NCI-H226 (cell line): Measurements from ENCODE around the gene ACTR1A.
A peak's percentile ranks its signal among the peaks of the same experiment; 100 is the strongest.
"Not testable (repeated sequence)": the region's sequence is repeated elsewhere in the genome, so short reads cannot be mapped to it uniquely, and the experiment has no call there.

ENCODE experiments used
- DNase-seq: peaks from one replicate; pipeline ENCODE4 v3.0.0-alpha.2; 2015

ACTR1A gene

GRCh38 chr10:102514487-102515311 lies 12.2 kb upstream of the ACTR1A start:
- DNase-seq: no peak

DNA sequence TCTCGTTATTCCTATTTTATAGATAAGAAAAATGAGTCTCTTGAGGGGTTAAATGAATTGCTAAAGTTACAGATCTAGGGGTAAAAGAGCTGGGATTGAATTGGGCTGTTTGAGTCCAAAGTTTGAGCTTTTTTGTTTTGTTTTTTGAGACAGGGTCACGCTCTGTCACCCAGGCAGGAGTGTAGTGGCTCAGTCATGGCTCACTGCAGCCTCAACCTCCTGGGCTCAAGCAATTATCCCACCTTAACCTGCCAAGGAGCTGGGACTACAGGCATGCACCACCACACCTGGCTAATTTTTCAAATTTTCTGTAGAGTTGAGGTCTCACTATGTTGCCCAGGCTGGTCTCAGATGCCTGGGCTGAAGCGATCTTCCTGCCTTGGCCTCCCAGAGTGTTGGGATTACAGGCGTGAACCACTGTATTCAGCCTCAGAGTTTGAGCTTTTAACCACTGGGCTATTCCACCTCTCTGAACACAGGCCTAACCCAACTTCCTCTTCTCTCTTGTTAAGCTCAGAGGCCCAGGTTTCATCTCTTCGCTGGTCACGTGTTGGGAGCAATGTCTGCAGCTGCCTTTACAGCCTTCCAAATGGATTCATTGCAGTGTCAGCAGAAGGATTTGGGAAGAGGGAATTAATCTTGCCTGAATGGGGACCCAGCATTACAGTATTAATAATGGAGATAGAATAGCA lies 9.2 kb upstream of the ACTR1A start:
- no peak for DNase-seq

DNA sequence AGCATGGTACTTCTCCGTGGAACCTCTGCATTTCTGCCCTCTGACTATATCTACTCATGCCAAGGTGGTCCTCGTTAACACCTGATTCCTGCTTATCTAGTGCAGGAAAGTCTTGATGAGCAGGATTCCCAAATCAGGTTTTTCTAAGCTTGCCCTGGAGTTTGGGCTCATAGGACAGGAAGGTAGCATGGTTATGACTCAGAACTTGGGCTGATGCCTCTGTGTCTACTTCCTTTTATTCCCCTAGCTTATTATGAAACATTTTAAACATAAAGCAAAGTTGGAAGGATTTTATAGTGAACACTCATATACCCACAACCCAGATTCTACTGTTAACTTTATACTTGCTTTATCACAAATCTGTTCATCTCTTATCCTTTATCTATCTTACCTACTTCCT lies 6.9 kb upstream of the ACTR1A start:
- peak; percentile 22 for DNase-seq

GRCh38 chr10:102508506-102508905 lies 6.0 kb upstream of the ACTR1A start:
- no peak for DNase-seq

DNA sequence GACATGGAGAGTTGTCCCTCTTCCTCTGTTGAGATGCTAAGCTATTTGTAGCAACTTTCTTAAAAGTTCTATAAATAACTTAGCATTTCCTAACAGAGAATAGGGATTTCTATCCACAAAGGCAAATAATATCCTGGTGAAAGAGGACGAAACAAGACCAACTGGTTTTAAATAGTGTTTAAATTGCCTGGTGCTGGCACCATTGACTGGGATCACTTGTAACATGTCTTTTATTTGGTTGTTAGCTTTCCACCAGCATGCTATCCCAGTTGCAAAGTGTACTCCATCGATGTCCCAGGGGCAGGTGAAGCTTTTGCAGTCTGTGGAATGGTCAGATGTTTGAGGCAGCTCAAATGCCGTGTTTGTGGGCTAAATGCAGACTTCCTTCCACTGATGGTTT lies 5.0 kb upstream of the ACTR1A start:
- no peak for DNase-seq

DNA sequence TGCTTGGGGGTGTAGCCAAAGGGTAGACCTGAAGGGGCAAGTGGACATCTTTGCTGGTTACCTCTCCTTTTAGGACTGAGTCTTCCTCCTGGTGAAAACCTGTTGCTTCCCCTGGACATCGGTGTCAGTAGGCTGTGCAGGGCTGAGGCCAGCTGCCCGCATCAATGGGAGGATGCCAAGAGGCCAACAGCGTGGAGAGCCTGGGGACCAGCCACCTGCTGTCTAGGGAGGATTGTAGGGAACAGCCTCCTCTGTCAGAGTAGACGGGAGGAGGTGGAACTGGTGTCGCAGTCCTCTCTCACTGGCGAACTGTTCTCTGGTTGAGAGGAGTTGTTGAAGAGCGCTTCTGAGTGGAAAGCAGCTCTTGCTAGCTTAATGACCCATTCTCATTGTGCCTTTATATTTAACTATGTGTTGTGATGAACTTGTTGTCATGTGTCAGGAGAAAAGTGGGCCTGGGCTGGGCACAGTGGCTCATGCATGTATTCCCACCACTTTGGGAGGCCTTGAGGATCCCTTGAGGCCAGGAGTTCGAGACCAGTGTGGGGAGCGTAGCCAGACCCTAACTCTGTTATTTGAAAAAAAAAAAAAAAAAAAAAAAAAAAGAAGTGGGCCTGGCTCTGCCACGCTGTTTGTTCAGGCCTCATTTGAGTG lies 3.1 kb upstream of the ACTR1A start:
- DNase-seq: no peak

DNA sequence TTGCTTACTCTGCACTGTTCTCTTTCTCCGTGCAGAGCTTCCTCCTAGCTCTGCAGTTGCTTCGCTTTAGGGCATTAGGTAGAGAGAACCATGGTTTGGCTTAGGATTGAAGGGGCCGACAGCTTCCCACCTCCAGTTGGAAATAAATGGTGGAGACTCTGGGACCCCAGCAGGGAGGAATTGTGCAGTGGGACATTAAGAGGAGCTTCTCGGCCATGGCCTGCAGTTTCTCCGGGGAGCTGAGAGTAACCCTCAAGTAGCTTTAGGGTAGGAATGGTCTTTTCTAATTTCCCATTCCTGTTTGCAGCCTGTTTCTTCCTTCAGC lies 2.4 kb upstream of the ACTR1A start:
- no peak for DNase-seq

DNA sequence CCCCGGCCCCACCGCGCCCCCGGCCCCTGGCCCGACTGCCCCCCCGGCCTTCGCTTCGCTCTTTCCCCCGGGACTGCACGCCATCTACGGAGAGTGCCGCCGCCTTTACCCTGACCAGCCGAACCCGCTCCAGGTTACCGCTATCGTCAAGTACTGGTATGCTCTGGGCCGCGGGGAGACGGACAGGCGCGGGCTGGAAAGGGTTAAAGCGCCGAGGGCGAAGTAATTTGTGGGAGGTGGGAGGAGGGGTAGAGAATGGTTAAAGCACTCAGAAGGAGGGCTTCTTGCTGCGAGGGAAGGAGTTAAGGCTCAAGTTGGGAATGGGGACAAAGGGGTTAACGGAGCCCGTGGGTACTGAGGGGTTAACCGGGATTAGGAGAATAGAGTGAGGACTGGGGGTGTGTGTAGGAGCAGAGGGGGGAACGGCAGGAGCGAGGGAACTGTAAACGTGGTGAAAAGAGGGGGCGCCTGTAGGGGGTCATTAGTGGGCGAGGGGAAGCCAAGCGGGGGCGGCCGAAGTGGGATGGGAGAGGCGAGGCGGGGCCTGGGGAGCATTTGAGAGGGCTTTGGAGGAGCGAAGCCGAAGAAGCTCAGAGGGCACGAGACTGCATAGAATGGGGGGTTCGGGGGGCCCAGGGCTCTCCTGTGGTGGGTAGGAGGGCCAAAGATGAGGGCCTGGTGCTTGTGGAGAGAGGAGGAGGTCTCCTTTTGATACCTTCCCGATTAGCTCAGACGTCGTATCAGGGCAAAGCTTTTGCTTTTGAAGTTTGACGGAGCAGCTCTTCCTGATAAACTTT lies 1.9 kb upstream of the ACTR1A start:
- DNase-seq: no peak

GRCh38 chr10:102503264-102504178 lies 1.0 kb upstream of the ACTR1A start, which contains the start of gene SUFU:
Gene SUFU (plus strand): TSS chr10:102503972. CDS start chr10:102504153, 181 bp downstream.
- peak; percentile 89 for DNase-seq

GRCh38 chr10:102502029-102502336 lies 529 bp downstream of the ACTR1A start:
- DNase-seq: peak; percentile 98

DNA sequence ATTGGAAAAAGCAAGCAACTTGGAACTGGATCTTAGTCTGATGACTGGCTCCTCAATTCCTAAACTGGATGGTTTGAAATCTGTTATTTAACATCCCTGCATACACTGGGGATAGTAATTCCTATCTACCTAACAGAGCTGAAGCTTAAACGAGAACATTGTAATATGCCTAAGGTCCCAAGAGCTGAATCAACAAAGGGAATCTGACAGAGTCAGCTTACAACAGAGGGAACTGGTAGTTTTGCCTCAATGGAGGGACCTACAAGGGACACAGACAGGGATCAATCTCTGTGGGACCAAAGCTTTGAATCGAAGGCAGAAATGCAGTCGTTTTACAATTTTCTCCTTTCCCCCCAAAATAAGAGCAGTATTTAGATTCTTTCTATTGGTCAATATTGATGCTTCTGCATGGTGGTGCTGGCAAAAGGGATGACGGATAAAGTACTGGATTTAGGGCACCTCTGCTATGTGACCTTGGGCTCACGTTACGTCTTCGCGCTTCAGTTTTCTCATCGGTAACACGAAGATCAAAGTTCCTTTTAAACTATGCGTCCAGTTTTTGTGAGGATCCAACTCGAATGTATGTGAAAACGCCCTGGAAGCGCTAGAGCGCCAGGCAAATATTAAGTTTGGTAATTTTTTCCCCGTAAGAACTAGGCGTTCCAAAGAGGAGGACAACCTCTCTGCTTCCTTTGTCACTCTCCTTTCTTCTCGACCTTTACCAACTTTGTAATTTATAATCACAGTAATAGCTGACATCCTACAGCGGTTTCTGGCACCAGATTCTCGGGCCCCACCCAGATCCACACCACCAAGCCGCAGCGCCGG lies 1.1 kb downstream of the ACTR1A start:
- DNase-seq: no peak

DNA sequence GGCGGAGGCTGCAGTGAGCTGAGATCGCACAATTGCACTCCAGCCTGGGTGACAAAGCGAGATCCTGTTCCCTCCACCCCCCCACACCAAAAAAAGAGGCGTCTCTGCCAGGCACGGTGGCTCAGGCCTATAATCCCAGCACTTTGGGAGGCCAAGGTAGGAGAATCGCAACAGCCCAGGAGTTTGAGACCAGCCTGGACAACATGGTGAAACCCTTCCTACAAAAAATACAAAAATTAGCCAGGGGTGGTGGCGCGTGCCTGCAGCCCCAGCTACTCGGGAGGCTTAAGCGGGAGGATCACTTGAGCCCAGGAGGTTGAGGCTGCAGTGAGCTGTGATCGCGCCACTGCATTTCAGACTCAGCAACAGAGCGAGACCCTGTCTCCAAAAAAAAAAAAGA lies 1.8 kb downstream of the ACTR1A start:
- DNase-seq: not testable (repeated sequence)

GRCh38 chr10:102499356-102499755 lies 3.2 kb downstream of the ACTR1A start:
- no peak for DNase-seq

GRCh38 chr10:102497545-102497944 lies 5.0 kb downstream of the ACTR1A start:
- DNase-seq: no peak

- DNase-seq: no peak
Measured at GRCh38 chr10:102493771-102494170, 8.7 kb downstream of the ACTR1A start.

GRCh38 chr10:102492983-102493382 lies 9.5 kb downstream of the ACTR1A start:
- no peak for DNase-seq

DNA sequence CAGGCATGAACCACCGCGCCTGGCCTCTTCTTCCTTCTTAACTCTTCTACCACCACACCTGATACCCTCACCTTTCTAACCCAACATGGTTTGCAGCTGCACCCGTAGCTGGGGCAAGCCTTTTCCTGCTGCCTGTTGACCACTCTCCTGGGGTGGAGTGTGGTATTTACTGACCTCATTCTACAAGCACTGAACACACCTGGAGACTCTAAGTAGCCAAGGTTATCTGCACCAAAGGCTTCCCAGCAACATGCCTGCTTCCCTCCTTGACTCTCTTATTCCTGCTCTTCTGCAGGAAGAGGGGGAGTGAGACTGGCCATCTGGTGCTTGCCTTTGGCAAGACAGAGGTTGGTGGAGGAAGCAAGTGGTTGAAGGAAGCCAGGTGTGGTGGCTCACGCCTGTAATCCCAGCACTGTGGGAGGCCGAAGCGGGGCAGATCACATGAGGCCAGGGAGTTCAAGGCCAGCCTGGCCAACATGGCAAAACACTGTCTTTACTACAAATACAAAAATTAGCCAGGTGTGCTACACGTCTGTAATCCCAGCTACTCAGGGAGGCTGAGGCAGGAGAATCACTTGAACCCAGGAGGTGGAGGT lies 10.1 kb downstream of the ACTR1A start:
- DNase-seq: no peak

- no peak for DNase-seq
Measured at GRCh38 chr10:102491136-102491535, 11.4 kb downstream of the ACTR1A start.

- no peak for DNase-seq
Measured at GRCh38 chr10:102485093-102485784, 17.3 kb downstream of the ACTR1A start.

- no peak for DNase-seq
Measured at GRCh38 chr10:102484021-102484420, 18.5 kb downstream of the ACTR1A start.
